Measurements from ENCODE around the gene EXOSC5. TPM values are rescaled to one million over a fixed set of nuclear protein-coding genes. Genes with fewer than 3 reads are reported as not detected.

EXOSC5 gene
- total and polyA plus RNA-seq, 9 of the 15 experiments (the other 6 are each of a cell fraction or from before 2014, with no cell fraction given) = 10.9 to 75.5 (median 37.8) TPM

- TF ChIP-seq ZNF75A (CRISPR knock-in tag; IDR thresholded peaks at IDR 0.05) (peak; percentile 48; the same call in 1 of the 2 replicates), SMARCA4 (IDR thresholded peaks at IDR 0.05) (no peak), MXI1 (IDR thresholded peaks at IDR 0.05; ENCODE audit: low read depth, low read length) (peak; percentile 94), PCBP1 (IDR thresholded peaks at IDR 0.05; ENCODE audit: low read depth, low read length, poor library complexity, severe bottlenecking) (no peak), POLR2AphosphoS5 (IDR thresholded peaks at IDR 0.05; ENCODE audit: control insufficient read depth, insufficient read depth, low read depth, low read length) (peak; percentile 46; the same call in 1 of the 2 replicates), ZNF76 (CRISPR knock-in tag; IDR thresholded peaks at IDR 0.05; ENCODE audit: borderline replicate concordance) (no peak), XRCC4 (IDR thresholded peaks at IDR 0.05; ENCODE audit: extremely low read depth, insufficient read depth, insufficient read length) (no peak), PTBP1 (IDR thresholded peaks at IDR 0.05; ENCODE audit: low read depth, low read length) (no peak), ZNF589 (CRISPR knock-in tag; IDR thresholded peaks at IDR 0.05; ENCODE audit: low read depth) (no peak), SMAD4 (CRISPR knock-in tag; conservative IDR thresholded peaks at IDR 0.05) (peak; percentile 52; the same call in 1 of the 2 replicates), ZNF41 (CRISPR knock-in tag; conservative IDR thresholded peaks at IDR 0.05) (no peak), TFE3 (CRISPR knock-in tag; IDR thresholded peaks at IDR 0.05) (no peak), REST (IDR thresholded peaks at IDR 0.05; ENCODE audit: borderline replicate concordance) (no peak), REST (CRISPR knock-in tag; IDR thresholded peaks at IDR 0.05; ENCODE audit: low read depth) (peak; percentile 78; the same call in 1 of the 2 replicates), GABPB2 (CRISPR knock-in tag; conservative IDR thresholded peaks at IDR 0.05) (no peak), XRCC3 (IDR thresholded peaks at IDR 0.05) (no peak), EP300 (IDR thresholded peaks at IDR 0.05; ENCODE audit: low read length) (no peak), NCOA6 (IDR thresholded peaks at IDR 0.05) (no peak)
These were observed 33.2 kb downstream of the EXOSC5 start, which contains the start of gene B9D2 (continued) for GRCh38 chr19:41363753-41364523.
